ENCODE results near the gene SSU72. TPM values are rescaled to one million over a fixed set of nuclear protein-coding genes. Genes with fewer than 3 reads are reported as not detected.
"Not testable (repeated sequence)": the region's sequence is repeated elsewhere in the genome, so short reads cannot be mapped to it uniquely, and the experiment has no call there.

SSU72 gene
- polyA plus RNA-seq, 1 donor from 2014 or later: 56.2 TPM

DNA sequence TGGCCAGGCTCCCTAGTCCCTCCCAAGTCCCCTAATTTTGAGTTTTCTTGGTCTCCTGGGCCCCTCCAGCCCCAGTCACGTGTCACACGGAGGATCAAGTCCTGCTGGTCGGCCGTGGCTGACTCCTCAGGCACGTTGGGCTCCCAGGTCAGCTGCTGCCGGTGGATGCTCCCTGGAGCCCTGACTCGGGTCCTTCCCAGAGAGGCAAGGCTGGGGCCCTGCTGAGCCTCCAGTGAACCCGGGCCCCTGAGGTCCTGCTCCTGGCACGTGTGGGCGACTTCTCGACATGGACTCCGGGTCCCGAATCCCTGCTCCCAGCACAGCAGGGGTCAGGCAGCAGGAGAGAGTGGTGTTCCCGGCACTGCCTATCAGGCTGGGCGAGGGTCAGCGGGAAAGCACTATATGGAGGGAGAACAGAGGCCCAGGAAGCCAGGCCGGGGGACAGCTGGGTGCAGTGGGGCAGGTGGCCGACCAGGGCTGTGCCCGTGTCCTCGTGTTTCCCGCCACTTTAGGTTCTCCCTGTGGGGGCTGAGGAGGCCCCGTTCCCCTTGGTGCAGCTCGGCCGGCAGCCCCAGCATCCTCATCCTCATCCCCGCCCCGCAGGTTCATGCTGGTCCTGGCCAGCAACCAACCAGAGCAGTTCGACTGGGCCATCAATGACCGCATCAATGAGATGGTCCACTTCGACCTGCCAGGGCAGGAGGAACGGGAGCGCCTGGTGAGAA, 47.4 kb downstream of the SSU72 start:
- Histone ChIP-seq H4K20me1 (ENCODE audit: insufficient read depth) (no peaks in the 10 kb centered on the region), H3K27me3 (ENCODE audit: insufficient read depth, low read depth, low read length) (no peaks in the 10 kb centered on the region), H3K9me3 (ENCODE audit: low read length) (no peaks in the 10 kb centered on the region), H3K4me3 (ENCODE audit: low read length) (no peak overlapping the region), H3K9me2 (ENCODE audit: insufficient read depth, low read length) (no peaks in the 10 kb centered on the region), H3K79me2 (replicated peaks; ENCODE audit: insufficient read depth, low read length) (no peaks in the 10 kb centered on the region), H2AFZ (ENCODE audit: low read depth, low read length) (no peak overlapping the region), H3K36me3 (ENCODE audit: insufficient read depth, low read length) (no peaks in the 10 kb centered on the region), H3F3A (ENCODE audit: insufficient read depth, low read length, poor library complexity, severe bottlenecking) (no peaks in the 10 kb centered on the region), H3K9ac (ENCODE audit: low read length) (no peak overlapping the region), H3K27ac (ENCODE audit: low read length) (no peak overlapping the region), H3K4me2 (ENCODE audit: low read length) (no peak overlapping the region)
- TF ChIP-seq EZH2 (IDR thresholded peaks at IDR 0.05; ENCODE audit: borderline replicate concordance, insufficient read depth, low read length, poor library complexity, severe bottlenecking) (no peak), TAF1 (IDR thresholded peaks at IDR 0.05; ENCODE audit: low read depth) (no peak), MXI1 (conservative IDR thresholded peaks at IDR 0.05; ENCODE audit: poor library complexity, severe bottlenecking) (no peak), SMC3 (conservative IDR thresholded peaks at IDR 0.05; ENCODE audit: poor library complexity) (no peak), EP300 (conservative IDR thresholded peaks at IDR 0.05; ENCODE audit: poor library complexity, severe bottlenecking) (no peak), RAD21 (conservative IDR thresholded peaks at IDR 0.05) (no peak), POLR2AphosphoS5 (IDR thresholded peaks at IDR 0.05) (no peak)
- TF ChIP-seq, protein P1, sequence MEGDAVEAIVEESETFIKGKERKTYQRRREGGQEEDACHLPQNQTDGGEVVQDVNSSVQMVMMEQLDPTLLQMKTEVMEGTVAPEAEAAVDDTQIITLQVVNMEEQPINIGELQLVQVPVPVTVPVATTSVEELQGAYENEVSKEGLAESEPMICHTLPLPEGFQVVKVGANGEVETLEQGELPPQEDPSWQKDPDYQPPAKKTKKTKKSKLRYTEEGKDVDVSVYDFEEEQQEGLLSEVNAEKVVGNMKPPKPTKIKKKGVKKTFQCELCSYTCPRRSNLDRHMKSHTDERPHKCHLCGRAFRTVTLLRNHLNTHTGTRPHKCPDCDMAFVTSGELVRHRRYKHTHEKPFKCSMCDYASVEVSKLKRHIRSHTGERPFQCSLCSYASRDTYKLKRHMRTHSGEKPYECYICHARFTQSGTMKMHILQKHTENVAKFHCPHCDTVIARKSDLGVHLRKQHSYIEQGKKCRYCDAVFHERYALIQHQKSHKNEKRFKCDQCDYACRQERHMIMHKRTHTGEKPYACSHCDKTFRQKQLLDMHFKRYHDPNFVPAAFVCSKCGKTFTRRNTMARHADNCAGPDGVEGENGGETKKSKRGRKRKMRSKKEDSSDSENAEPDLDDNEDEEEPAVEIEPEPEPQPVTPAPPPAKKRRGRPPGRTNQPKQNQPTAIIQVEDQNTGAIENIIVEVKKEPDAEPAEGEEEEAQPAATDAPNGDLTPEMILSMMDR (IDR thresholded peaks at IDR 0.05; ENCODE audit: poor library complexity, severe bottlenecking): no peak
- TF ChIP-seq, protein P2, sequence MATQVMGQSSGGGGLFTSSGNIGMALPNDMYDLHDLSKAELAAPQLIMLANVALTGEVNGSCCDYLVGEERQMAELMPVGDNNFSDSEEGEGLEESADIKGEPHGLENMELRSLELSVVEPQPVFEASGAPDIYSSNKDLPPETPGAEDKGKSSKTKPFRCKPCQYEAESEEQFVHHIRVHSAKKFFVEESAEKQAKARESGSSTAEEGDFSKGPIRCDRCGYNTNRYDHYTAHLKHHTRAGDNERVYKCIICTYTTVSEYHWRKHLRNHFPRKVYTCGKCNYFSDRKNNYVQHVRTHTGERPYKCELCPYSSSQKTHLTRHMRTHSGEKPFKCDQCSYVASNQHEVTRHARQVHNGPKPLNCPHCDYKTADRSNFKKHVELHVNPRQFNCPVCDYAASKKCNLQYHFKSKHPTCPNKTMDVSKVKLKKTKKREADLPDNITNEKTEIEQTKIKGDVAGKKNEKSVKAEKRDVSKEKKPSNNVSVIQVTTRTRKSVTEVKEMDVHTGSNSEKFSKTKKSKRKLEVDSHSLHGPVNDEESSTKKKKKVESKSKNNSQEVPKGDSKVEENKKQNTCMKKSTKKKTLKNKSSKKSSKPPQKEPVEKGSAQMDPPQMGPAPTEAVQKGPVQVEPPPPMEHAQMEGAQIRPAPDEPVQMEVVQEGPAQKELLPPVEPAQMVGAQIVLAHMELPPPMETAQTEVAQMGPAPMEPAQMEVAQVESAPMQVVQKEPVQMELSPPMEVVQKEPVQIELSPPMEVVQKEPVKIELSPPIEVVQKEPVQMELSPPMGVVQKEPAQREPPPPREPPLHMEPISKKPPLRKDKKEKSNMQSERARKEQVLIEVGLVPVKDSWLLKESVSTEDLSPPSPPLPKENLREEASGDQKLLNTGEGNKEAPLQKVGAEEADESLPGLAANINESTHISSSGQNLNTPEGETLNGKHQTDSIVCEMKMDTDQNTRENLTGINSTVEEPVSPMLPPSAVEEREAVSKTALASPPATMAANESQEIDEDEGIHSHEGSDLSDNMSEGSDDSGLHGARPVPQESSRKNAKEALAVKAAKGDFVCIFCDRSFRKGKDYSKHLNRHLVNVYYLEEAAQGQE (IDR thresholded peaks at IDR 0.05; ENCODE audit: borderline replicate concordance): no peak

DNA sequence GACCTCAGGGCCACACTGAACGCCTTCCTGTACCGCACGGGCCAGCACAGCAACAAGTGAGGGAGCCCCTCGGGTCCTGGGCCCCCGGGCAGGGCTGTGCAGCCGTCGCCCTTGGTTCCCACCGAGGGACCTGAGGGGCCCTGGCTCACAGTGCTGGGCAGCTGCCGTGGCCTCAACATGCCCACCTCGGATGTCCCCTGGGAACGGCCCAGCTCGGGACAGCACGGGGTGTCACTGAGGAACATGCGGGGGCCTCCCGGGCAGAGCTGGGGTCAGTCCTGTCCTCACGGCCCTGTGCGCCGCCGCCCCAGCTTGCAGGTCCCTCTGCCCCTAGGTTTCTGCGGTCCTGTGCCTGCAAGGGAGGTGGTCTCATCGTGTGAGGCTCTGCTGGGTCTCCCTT, 48.2 kb downstream of the SSU72 start:
- not testable (repeated sequence) for H4K20me1 ChIP-seq (ENCODE audit: insufficient read depth); H3K9me2 ChIP-seq (ENCODE audit: insufficient read depth, low read length); H3K9ac ChIP-seq (ENCODE audit: low read length); H3K36me3 ChIP-seq (ENCODE audit: insufficient read depth, low read length); H3F3A ChIP-seq (ENCODE audit: insufficient read depth, low read length, poor library complexity, severe bottlenecking); H3K27me3 ChIP-seq (ENCODE audit: insufficient read depth, low read depth, low read length); H3K4me2 ChIP-seq (ENCODE audit: low read length); H3K4me3 ChIP-seq (ENCODE audit: low read length); H3K9me3 ChIP-seq (ENCODE audit: low read length); H3K79me2 ChIP-seq (replicated peaks; ENCODE audit: insufficient read depth, low read length); H3K27ac ChIP-seq (ENCODE audit: low read length); H2AFZ ChIP-seq (ENCODE audit: low read depth, low read length)

DNA sequence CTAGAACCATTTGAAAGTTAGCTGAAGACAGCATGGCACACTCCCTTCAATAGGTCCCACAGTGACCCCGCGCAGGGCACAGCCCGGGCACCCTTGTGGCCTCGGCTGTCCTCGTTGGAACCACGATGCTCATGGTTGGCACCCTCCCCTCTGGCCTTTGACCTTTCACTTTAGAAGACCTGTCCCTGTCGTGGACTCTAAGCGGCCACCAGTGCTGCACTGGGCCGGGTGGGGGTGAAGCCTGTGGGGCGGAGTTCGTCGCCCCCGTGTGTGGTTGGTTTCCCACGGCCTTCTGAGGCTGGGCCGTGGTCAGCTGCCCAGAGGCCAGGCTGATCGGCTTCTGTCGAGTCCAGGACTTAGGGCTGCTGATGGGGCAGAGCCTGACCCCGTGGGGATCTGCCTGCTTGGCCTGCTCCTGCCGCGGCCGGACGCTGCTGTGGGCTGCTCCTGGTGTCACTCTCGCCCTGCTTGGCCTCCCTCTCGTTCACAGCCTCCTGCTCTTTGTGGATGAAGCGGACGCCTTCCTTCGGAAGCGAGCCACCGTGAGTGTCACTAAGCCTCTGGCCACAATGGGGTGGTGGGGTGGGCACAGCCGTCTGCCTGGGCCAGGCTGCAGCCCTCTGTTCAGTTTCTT, 49.8 kb downstream of the SSU72 start:
- H3K4me3 ChIP-seq (ENCODE audit: low read length); H3K27me3 ChIP-seq (ENCODE audit: insufficient read depth, low read depth, low read length); H3K4me2 ChIP-seq (ENCODE audit: low read length); H3K79me2 ChIP-seq (replicated peaks; ENCODE audit: insufficient read depth, low read length); H3K36me3 ChIP-seq (ENCODE audit: insufficient read depth, low read length); H3K9ac ChIP-seq (ENCODE audit: low read length); H3F3A ChIP-seq (ENCODE audit: insufficient read depth, low read length, poor library complexity, severe bottlenecking); H3K27ac ChIP-seq (ENCODE audit: low read length); H3K9me3 ChIP-seq (ENCODE audit: low read length); H2AFZ ChIP-seq (ENCODE audit: low read depth, low read length); H4K20me1 ChIP-seq (ENCODE audit: insufficient read depth); H3K9me2 ChIP-seq (ENCODE audit: insufficient read depth, low read length): not testable (repeated sequence)

DNA sequence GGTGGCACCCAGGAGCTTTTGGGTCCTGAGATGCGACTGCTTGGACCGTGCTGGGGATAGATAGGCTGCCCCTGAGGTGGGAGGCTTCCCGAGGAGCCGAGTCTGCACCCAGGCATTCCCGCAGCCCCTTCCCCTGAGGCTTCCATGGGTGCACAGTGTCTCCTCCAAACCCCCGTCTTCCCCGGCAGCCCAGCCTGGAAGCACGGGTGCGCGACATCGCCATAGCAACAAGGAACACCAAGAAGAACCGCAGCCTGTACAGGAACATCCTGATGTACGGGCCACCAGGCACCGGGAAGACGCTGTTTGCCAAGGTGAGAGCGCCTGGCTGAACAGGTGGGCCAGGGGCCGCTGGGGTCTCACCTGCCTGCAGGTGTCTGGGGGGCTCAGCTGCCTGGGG, 51.0 kb downstream of the SSU72 start:
- H3K4me3 ChIP-seq (ENCODE audit: low read length); H3K9me2 ChIP-seq (ENCODE audit: insufficient read depth, low read length); H3K4me2 ChIP-seq (ENCODE audit: low read length); H3K9ac ChIP-seq (ENCODE audit: low read length); H4K20me1 ChIP-seq (ENCODE audit: insufficient read depth); H3K27me3 ChIP-seq (ENCODE audit: insufficient read depth, low read depth, low read length); H3K27ac ChIP-seq (ENCODE audit: low read length); H3K79me2 ChIP-seq (replicated peaks; ENCODE audit: insufficient read depth, low read length); H3K36me3 ChIP-seq (ENCODE audit: insufficient read depth, low read length); H3K9me3 ChIP-seq (ENCODE audit: low read length); H3F3A ChIP-seq (ENCODE audit: insufficient read depth, low read length, poor library complexity, severe bottlenecking); H2AFZ ChIP-seq (ENCODE audit: low read depth, low read length): not testable (repeated sequence)

DNA sequence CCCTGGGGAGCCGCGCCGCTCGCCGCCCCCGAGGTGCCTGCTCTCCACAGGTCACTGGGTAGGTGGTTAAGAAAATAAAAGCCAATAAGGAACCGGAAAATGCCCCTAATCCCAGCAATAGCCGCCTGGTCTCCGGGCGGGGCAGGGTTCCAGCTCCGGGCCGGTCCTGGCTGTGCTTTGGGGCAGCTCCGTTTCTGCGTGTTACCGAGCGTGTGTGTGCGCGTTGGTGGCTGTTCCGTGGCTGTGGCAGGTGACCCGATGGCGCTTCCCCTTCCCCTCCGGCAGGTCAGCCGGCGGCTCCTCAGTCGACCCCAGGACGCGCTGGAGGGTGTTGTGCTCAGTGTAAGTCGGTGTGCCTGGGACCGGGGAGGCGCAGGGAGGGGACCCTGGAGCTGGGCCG, 51.4 kb downstream of the SSU72 start:
- H3K27ac ChIP-seq (ENCODE audit: low read length); H3K79me2 ChIP-seq (replicated peaks; ENCODE audit: insufficient read depth, low read length); H3K4me3 ChIP-seq (ENCODE audit: low read length); H3K4me2 ChIP-seq (ENCODE audit: low read length); H3K9me3 ChIP-seq (ENCODE audit: low read length); H4K20me1 ChIP-seq (ENCODE audit: insufficient read depth); H3K27me3 ChIP-seq (ENCODE audit: insufficient read depth, low read depth, low read length); H3K9me2 ChIP-seq (ENCODE audit: insufficient read depth, low read length); H3F3A ChIP-seq (ENCODE audit: insufficient read depth, low read length, poor library complexity, severe bottlenecking); H3K36me3 ChIP-seq (ENCODE audit: insufficient read depth, low read length); H3K9ac ChIP-seq (ENCODE audit: low read length); H2AFZ ChIP-seq (ENCODE audit: low read depth, low read length): not testable (repeated sequence)

All from neural cell (in vitro differentiated cells).